HG03575 (cell line): ENCODE measurements around the gene CEP70.
"Not testable (repeated sequence)": the region's sequence is repeated elsewhere in the genome, so short reads cannot be mapped to it uniquely, and the experiment has no call there.

Experiments
- ATAC-seq: cut with Tn5 transposase; IDR thresholded peaks from one replicate; pipeline ENCODE4 v1.9.1; 2021; ENCODE audit not compliant: unreplicated experiment, insufficient number of reproducible peaks, low FRiP score; ENCODE audit errors: extremely low read depth

Gene CEP70

GRCh38 chr3:138594935-138595610 is 1.0 kb upstream of the CEP70 start:
- ATAC-seq = peak; percentile 15

- no peak for ATAC-seq
Observed at GRCh38 chr3:138593488-138594149, 441 bp downstream of the CEP70 start.

GRCh38 chr3:138591392-138591791 is 2.7 kb downstream of the CEP70 start:
- ATAC-seq = no peak

- ATAC-seq = no peak
Observed at GRCh38 chr3:138588445-138588844, 5.6 kb downstream of the CEP70 start.

- no peak for ATAC-seq
Observed at GRCh38 chr3:138587374-138587773, 6.7 kb downstream of the CEP70 start.

GRCh38 chr3:138578961-138579574 is 15.0 kb downstream of the CEP70 start:
- no peak for ATAC-seq

GRCh38 chr3:138578141-138578540 is 15.9 kb downstream of the CEP70 start:
- peak; percentile 92 for ATAC-seq

GRCh38 chr3:138573138-138573537 is 20.9 kb downstream of the CEP70 start:
- no peak for ATAC-seq

- ATAC-seq = not testable (repeated sequence)
Observed at GRCh38 chr3:138569624-138570023, 24.4 kb downstream of the CEP70 start.

- no peak for ATAC-seq
Observed at GRCh38 chr3:138569090-138569489, 25.0 kb downstream of the CEP70 start.

GRCh38 chr3:138567403-138567802 is 26.7 kb downstream of the CEP70 start:
- no peak for ATAC-seq

- ATAC-seq = not testable (repeated sequence)
Observed at GRCh38 chr3:138566293-138566692, 27.8 kb downstream of the CEP70 start.

GRCh38 chr3:138562902-138563301 is 31.2 kb downstream of the CEP70 start:
- ATAC-seq = not testable (repeated sequence)

- no peak for ATAC-seq
Observed at GRCh38 chr3:138560501-138560900, 33.6 kb downstream of the CEP70 start.

- ATAC-seq = no peak
Observed at GRCh38 chr3:138559134-138559533, 34.9 kb downstream of the CEP70 start.

- ATAC-seq = not testable (repeated sequence)
Observed at GRCh38 chr3:138554775-138555174, 39.3 kb downstream of the CEP70 start.

GRCh38 chr3:138550958-138551357 is 43.1 kb downstream of the CEP70 start:
- not testable (repeated sequence) for ATAC-seq

- ATAC-seq = no peak
Observed at GRCh38 chr3:138549179-138549977, 44.7 kb downstream of the CEP70 start.

- ATAC-seq = no peak
Observed at GRCh38 chr3:138547342-138547975, 46.6 kb downstream of the CEP70 start.
